Stimulated activated CD8-positive, alpha-beta memory T cell treated with anti-CD3 and anti-CD28 coated beads, Interleukin-12 subunit alpha, Interleukin-12 subunit beta, amount 100 ng/mL, for 4 hours (primary cell): ENCODE data around the gene HADHB.

Experiments
- DNase-seq: peaks from one replicate; pipeline ENCODE4 v3.0.0-alpha.2; 2020; ENCODE audit warnings: low read depth

The HADHB gene

GRCh38 chr2:26244309-26245230, at the start of gene HADHB, which contains the start of gene HADHA:
Gene HADHB (plus strand): TSS chr2:26244939. CDS start chr2:26254255, 9,316 bp downstream.
Gene HADHA (minus strand): TSS chr2:26244632. CDS start chr2:26244596, 36 bp downstream.
- DNase-seq: peak; percentile 77

- DNase-seq: no peak
Measured at GRCh38 chr2:26195040-26195984, 49.4 kb upstream of the HADHB start.

- no peak for DNase-seq
Measured at GRCh38 chr2:26196683-26197418, 47.9 kb upstream of the HADHB start.

GRCh38 chr2:26197516-26197915, 47.2 kb upstream of the HADHB start:
- no peak for DNase-seq

- DNase-seq: no peak
Measured at GRCh38 chr2:26202981-26203490, 41.7 kb upstream of the HADHB start.

- no peak for DNase-seq
Measured at GRCh38 chr2:26203906-26204305, 40.8 kb upstream of the HADHB start.

GRCh38 chr2:26212011-26212410, 32.7 kb upstream of the HADHB start:
- no peak for DNase-seq

- no peak for DNase-seq
Measured at GRCh38 chr2:26214759-26215158, 30.0 kb upstream of the HADHB start.

- DNase-seq: no peak
Measured at GRCh38 chr2:26215833-26216232, 28.9 kb upstream of the HADHB start.

- DNase-seq: no peak
Measured at GRCh38 chr2:26216587-26216986, 28.2 kb upstream of the HADHB start.

- DNase-seq: no peak
Measured at GRCh38 chr2:26217720-26218119, 27.0 kb upstream of the HADHB start.

GRCh38 chr2:26223018-26223417, 21.7 kb upstream of the HADHB start:
- DNase-seq: no peak

- DNase-seq: no peak
Measured at GRCh38 chr2:26224095-26224494, 20.6 kb upstream of the HADHB start.

- no peak for DNase-seq
Measured at GRCh38 chr2:26229595-26229994, 15.1 kb upstream of the HADHB start.

- DNase-seq: no peak
Measured at GRCh38 chr2:26230806-26231205, 13.9 kb upstream of the HADHB start.

GRCh38 chr2:26235089-26235488, 9.7 kb upstream of the HADHB start:
- DNase-seq: no peak

GRCh38 chr2:26237868-26238267, 6.9 kb upstream of the HADHB start:
- no peak for DNase-seq

- DNase-seq: no peak
Measured at GRCh38 chr2:26238311-26238958, 6.3 kb upstream of the HADHB start.

- DNase-seq: no peak
Measured at GRCh38 chr2:26241928-26242436, 2.8 kb upstream of the HADHB start.

GRCh38 chr2:26243470-26244308, 1.1 kb upstream of the HADHB start:
- no peak for DNase-seq
